ENCODE data around the gene ACSL1. TPM values are rescaled to one million over a fixed set of nuclear protein-coding genes. Genes with fewer than 3 reads are reported as not detected.

The ACSL1 gene
- total RNA-seq, 1 donor from 2014 or later = 18.0 TPM

- Mint-ChIP-seq H3K4me1 (no peaks in the 10 kb centered on the region), H3K9me3 (peaks cover 4% of the 10 kb centered on the region)
- DNase-seq (ENCODE audit: low spot score in 2 of 2, unreplicated experiment in 2 of 2) = no peak
These were observed 47.4 kb downstream of the ACSL1 start for GRCh38 chr4:184778325-184778724.

GRCh38 chr4:184776821-184777220 lies 48.9 kb downstream of the ACSL1 start:
- H3K36me3 Mint-ChIP-seq = peaks cover 7% of the 10 kb centered on the region
- H3K9me3 Mint-ChIP-seq = peaks cover 4% of the 10 kb centered on the region
- H3K4me1 Mint-ChIP-seq = no peaks in the 10 kb centered on the region
- no peak overlapping the region for H3K27ac Mint-ChIP-seq
- H3K4me3 Mint-ChIP-seq = no peak overlapping the region
- TF ChIP-seq CTCF (IDR thresholded peaks at IDR 0.05; ENCODE audit: unreplicated experiment) = no peak
- no peak for DNase-seq (ENCODE audit: low spot score in 2 of 2, unreplicated experiment in 2 of 2)
- H3K27me3 Mint-ChIP-seq (ENCODE audit: low read depth) = no peaks in the 10 kb centered on the region

More at GRCh38 chr4:184778325-184778724, 47.4 kb downstream of the ACSL1 start:
- no peak overlapping the region for H3K4me3 Mint-ChIP-seq
- no peaks in the 10 kb centered on the region for H3K27me3 Mint-ChIP-seq (ENCODE audit: low read depth)
- no peak for TF ChIP-seq CTCF (IDR thresholded peaks at IDR 0.05; ENCODE audit: unreplicated experiment)
- H3K27ac Mint-ChIP-seq = no peak overlapping the region
- H3K36me3 Mint-ChIP-seq = peaks cover 9% of the 10 kb centered on the region

- TF ChIP-seq CTCF (IDR thresholded peaks at IDR 0.05; ENCODE audit: unreplicated experiment) = no peak
- H3K9me3 Mint-ChIP-seq = peaks cover 4% of the 10 kb centered on the region
These were observed 49.8 kb downstream of the ACSL1 start for GRCh38 chr4:184775854-184776555.

GRCh38 chr4:184774152-184774551 lies 51.6 kb downstream of the ACSL1 start:
- no peak overlapping the region for H3K27ac Mint-ChIP-seq
- H3K4me1 Mint-ChIP-seq = no peaks in the 10 kb centered on the region
- peaks cover 1% of the 10 kb centered on the region for H3K9me3 Mint-ChIP-seq
- TF ChIP-seq CTCF (IDR thresholded peaks at IDR 0.05; ENCODE audit: unreplicated experiment) = no peak
- peaks cover 3% of the 10 kb centered on the region for H3K36me3 Mint-ChIP-seq
- no peaks in the 10 kb centered on the region for H3K27me3 Mint-ChIP-seq (ENCODE audit: low read depth)
- DNase-seq (ENCODE audit: low spot score in 2 of 2, unreplicated experiment in 2 of 2) = no peak
- no peak overlapping the region for H3K4me3 Mint-ChIP-seq

More at GRCh38 chr4:184775854-184776555, 49.8 kb downstream of the ACSL1 start:
- no peak overlapping the region for H3K4me3 Mint-ChIP-seq
- no peaks in the 10 kb centered on the region for H3K27me3 Mint-ChIP-seq (ENCODE audit: low read depth)
- H3K27ac Mint-ChIP-seq = no peak overlapping the region
- no peaks in the 10 kb centered on the region for H3K4me1 Mint-ChIP-seq
- peaks cover 7% of the 10 kb centered on the region for H3K36me3 Mint-ChIP-seq
- DNase-seq (ENCODE audit: low spot score in 2 of 2, unreplicated experiment in 2 of 2) = no peak

- no peaks in the 10 kb centered on the region for H3K27me3 Mint-ChIP-seq (ENCODE audit: low read depth)
- H3K9me3 Mint-ChIP-seq = no peaks in the 10 kb centered on the region
- TF ChIP-seq CTCF (IDR thresholded peaks at IDR 0.05; ENCODE audit: unreplicated experiment) = no peak
- no peak overlapping the region for H3K4me3 Mint-ChIP-seq
- peaks cover 8% of the 10 kb centered on the region for H3K36me3 Mint-ChIP-seq
- H3K4me1 Mint-ChIP-seq = no peaks in the 10 kb centered on the region
- no peak for DNase-seq (ENCODE audit: low spot score in 2 of 2, unreplicated experiment in 2 of 2)
- no peak overlapping the region for H3K27ac Mint-ChIP-seq
These were observed 54.4 kb downstream of the ACSL1 start for GRCh38 chr4:184771416-184771815.

Data from mesothelial cell of epicardium (in vitro differentiated cells).